ENCODE measurements around the gene CCNY.

- no peak for TF ChIP-seq CTCF (IDR thresholded peaks at IDR 0.05)
- TF ChIP-seq POLR2A (IDR thresholded peaks at IDR 0.05), result no peak
Observed at GRCh38 chr10:35304649-35305048, 31.7 kb upstream of the CCNY start.
